ENCODE results near the gene PTCD3.

- TF ChIP-seq CTCF (IDR thresholded peaks at IDR 0.05) (no peak), POLR2AphosphoS5 (IDR thresholded peaks at IDR 0.05; ENCODE audit: low read depth, low read length) (no peak), REST (IDR thresholded peaks at IDR 0.05; ENCODE audit: insufficient read depth in 1 of 2, low read depth in 2 of 2, low read length in 1 of 2) (no peak), SIN3A (IDR thresholded peaks at IDR 0.05; ENCODE audit: borderline replicate concordance, insufficient read depth, low read depth, low read length) (no peak), TCF7L2 (IDR thresholded peaks at IDR 0.05; ENCODE audit: low read depth, low read length) (no peak)
Measured at GRCh38 chr2:86160156-86160952, 54.3 kb downstream of the PTCD3 start.
